Neural progenitor cell (in vitro differentiated cells): Measurements from ENCODE around the gene DRGX.

Source experiments
- CTCF ChIP-seq: fragments of 200-600 bp; sonication (generic); IDR thresholded peaks from 2 replicates; pipeline ENCODE4 v1.5.1; 2017; ENCODE audit warnings: antibody characterized with exemption, mild to moderate bottlenecking
- EZH2 ChIP-seq: fragments of 200-600 bp; sonication (generic); IDR thresholded peaks from 2 replicates; pipeline ENCODE4 v1.6.1; 2017; ENCODE audit warnings: antibody characterized with exemption, mild to moderate bottlenecking, moderate library complexity

DNA sequence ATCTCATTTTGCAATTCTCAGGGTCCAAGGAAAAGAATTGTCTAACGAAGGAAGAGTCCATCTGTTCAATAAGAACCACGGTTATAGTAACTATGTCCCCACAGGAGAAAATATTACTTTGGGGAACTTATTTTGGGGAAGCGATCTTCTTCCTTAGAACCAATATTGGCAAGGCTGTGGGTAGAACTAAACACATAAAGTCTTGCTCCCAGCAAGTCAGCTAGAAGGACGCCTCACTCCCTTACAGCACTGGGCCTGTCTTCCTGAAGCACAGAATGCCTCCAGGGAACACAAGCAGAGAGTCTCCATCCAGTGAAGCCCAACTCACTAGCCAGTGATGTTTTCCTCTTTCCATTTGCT is 66.8 kb downstream of the DRGX start:
- TF ChIP-seq CTCF: no peak
- TF ChIP-seq EZH2: no peak
